Measurements from ENCODE around the gene DHRS7B. TPM values are rescaled to one million over a fixed set of nuclear protein-coding genes. Genes with fewer than 3 reads are reported as not detected.
"Not testable (repeated sequence)": the region's sequence is repeated elsewhere in the genome, so short reads cannot be mapped to it uniquely, and the experiment has no call there.

The DHRS7B gene
- total and polyA plus RNA-seq, 2 of the 13 experiments (the other 11 are each of a cell fraction or from before 2014, with no cell fraction given), result 20.0 to 35.8 TPM

GRCh38 chr17:21141331-21141730 lies 14.6 kb downstream of the DHRS7B start:
- intact Hi-C loops (cut with micrococcal nuclease; ENCODE audit: unreplicated experiment) (no loop called here), in situ Hi-C loops (cut with HindIII; ENCODE audit: extremely low pct_ligation_motif_present, low pct_unique_long_range_greater_than_20kb) (no loop called here)
- ATAC-seq (no peak), DNase-seq (ENCODE audit: low spot score) (no peak), FAIRE-seq (no peak)
- ChIA-PET CTCF (ENCODE audit: low intra/inter-chr PET ratio, low total read pairs) (no interaction called here), POLR2A (no interaction called here)
- peaks cover 18% of the 10 kb centered on the region for H3K9me3 ChIP-seq (ENCODE audit: low read length)
- no peaks in the 10 kb centered on the region for H4K20me1 ChIP-seq (ENCODE audit: insufficient read depth, low read length)
- TF ChIP-seq ZKSCAN1 (IDR thresholded peaks at IDR 0.05; ENCODE audit: low read length), result no peak
- no peak for TF ChIP-seq MAF1 (CRISPR knock-in tag; IDR thresholded peaks at IDR 0.05; ENCODE audit: borderline replicate concordance)
- no peak for TF ChIP-seq SIN3B (IDR thresholded peaks at IDR 0.05; ENCODE audit: low read length)
- TF ChIP-seq, protein P1, sequence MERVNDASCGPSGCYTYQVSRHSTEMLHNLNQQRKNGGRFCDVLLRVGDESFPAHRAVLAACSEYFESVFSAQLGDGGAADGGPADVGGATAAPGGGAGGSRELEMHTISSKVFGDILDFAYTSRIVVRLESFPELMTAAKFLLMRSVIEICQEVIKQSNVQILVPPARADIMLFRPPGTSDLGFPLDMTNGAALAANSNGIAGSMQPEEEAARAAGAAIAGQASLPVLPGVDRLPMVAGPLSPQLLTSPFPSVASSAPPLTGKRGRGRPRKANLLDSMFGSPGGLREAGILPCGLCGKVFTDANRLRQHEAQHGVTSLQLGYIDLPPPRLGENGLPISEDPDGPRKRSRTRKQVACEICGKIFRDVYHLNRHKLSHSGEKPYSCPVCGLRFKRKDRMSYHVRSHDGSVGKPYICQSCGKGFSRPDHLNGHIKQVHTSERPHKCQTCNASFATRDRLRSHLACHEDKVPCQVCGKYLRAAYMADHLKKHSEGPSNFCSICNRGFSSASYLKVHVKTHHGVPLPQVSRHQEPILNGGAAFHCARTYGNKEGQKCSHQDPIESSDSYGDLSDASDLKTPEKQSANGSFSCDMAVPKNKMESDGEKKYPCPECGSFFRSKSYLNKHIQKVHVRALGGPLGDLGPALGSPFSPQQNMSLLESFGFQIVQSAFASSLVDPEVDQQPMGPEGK (CRISPR knock-in tag; IDR thresholded peaks at IDR 0.05), result no peak
- no peak for TF ChIP-seq MTERF4 (CRISPR knock-in tag; IDR thresholded peaks at IDR 0.05)
- no peak for TF ChIP-seq MTF1 (CRISPR knock-in tag; IDR thresholded peaks at IDR 0.05)
- no peak for TF ChIP-seq FOSL2 (CRISPR knock-in tag; IDR thresholded peaks at IDR 0.05)
- no peak for TF ChIP-seq ZFP41 (CRISPR knock-in tag; IDR thresholded peaks at IDR 0.05; ENCODE audit: borderline replicate concordance)
- TF ChIP-seq IRF9 (CRISPR knock-in tag; IDR thresholded peaks at IDR 0.05; ENCODE audit: borderline replicate concordance), result no peak
- TF ChIP-seq ZNF337 (CRISPR knock-in tag; IDR thresholded peaks at IDR 0.05; ENCODE audit: borderline replicate concordance, low read depth), result no peak
- no peak for TF ChIP-seq ZNF138 (CRISPR knock-in tag; IDR thresholded peaks at IDR 0.05; ENCODE audit: low read depth)
- no peak overlapping the region for H3K9ac ChIP-seq (ENCODE audit: insufficient read depth, low read depth, low read length)
- BruUV-seq (replicated peaks), result no TSS peak
- H3K36me3 ChIP-seq (replicated peaks in 1 of 2; ENCODE audit: control insufficient read depth in 1 of 2, insufficient read depth in 2 of 2, low read length in 2 of 2), result no peaks in the 10 kb centered on the region
- WGBS (ENCODE audit: low lambda C conversion rate), result 72% methylated on average over 2 of the region's 2 CpGs
- no peak overlapping the region for H3K27ac ChIP-seq (ENCODE audit: extremely low read length, insufficient read depth, low read length)
- H2AFZ ChIP-seq (ENCODE audit: low read length), result no peak overlapping the region
- H3K4me1 ChIP-seq (ENCODE audit: insufficient read depth, low read length), result peaks cover 12% of the 10 kb centered on the region
- no peak overlapping the region for H3K4me2 ChIP-seq (ENCODE audit: low read depth, low read length)
- H3K27me3 ChIP-seq (ENCODE audit: control insufficient read depth in 1 of 2, insufficient read depth in 2 of 2, low read length in 2 of 2), result no peaks in the 10 kb centered on the region
- H3K79me2 ChIP-seq (ENCODE audit: insufficient read depth, low read length), result no peaks in the 10 kb centered on the region
- no peak overlapping the region for H3K4me3 ChIP-seq (replicated peaks in 1 of 3; ENCODE audit: insufficient read depth in 1 of 3, low read depth in 2 of 3, low read length in 3 of 3)

- H3K27me3 ChIP-seq (ENCODE audit: control insufficient read depth in 1 of 2, insufficient read depth in 2 of 2, low read length in 2 of 2); H2AFZ ChIP-seq (ENCODE audit: low read length); H3K9ac ChIP-seq (ENCODE audit: insufficient read depth, low read depth, low read length); POLR2A ChIA-PET; H4K20me1 ChIP-seq (ENCODE audit: insufficient read depth, low read length); H3K36me3 ChIP-seq (replicated peaks in 1 of 2; ENCODE audit: control insufficient read depth in 1 of 2, insufficient read depth in 2 of 2, low read length in 2 of 2); in situ Hi-C loops (cut with HindIII; ENCODE audit: extremely low pct_ligation_motif_present, low pct_unique_long_range_greater_than_20kb); ATAC-seq; FAIRE-seq; BruUV-seq (replicated peaks); H3K4me3 ChIP-seq (replicated peaks in 1 of 3; ENCODE audit: insufficient read depth in 1 of 3, low read depth in 2 of 3, low read length in 3 of 3); H3K79me2 ChIP-seq (ENCODE audit: insufficient read depth, low read length); CTCF ChIA-PET (ENCODE audit: low intra/inter-chr PET ratio, low total read pairs); intact Hi-C loops (cut with micrococcal nuclease; ENCODE audit: unreplicated experiment); H3K27ac ChIP-seq (ENCODE audit: extremely low read length, insufficient read depth, low read length); DNase-seq (ENCODE audit: low spot score); H3K4me2 ChIP-seq (ENCODE audit: low read depth, low read length): not testable (repeated sequence)
- H3K9me3 ChIP-seq (ENCODE audit: low read length), result peaks cover 13% of the 10 kb centered on the region
- H3K4me1 ChIP-seq (ENCODE audit: insufficient read depth, low read length), result peaks cover 12% of the 10 kb centered on the region
- 90% methylated on average over 11 of the region's 12 CpGs for WGBS (ENCODE audit: low lambda C conversion rate)
Observed at GRCh38 chr17:21142065-21142464, 15.3 kb downstream of the DHRS7B start.
